DOHH2 (cell line): ENCODE data around the gene YBEY.

Source experiments
- CTCF ChIP-seq: fragments of 200-600 bp; sonication (generic); IDR thresholded peaks from one replicate; pipeline ENCODE4 v1.5.1; 2014; ENCODE audit warnings: antibody characterized with exemption, mild to moderate bottlenecking, low read depth, low read length; ENCODE audit not compliant: poor library complexity, severe bottlenecking
- EZH2phosphoT487 ChIP-seq: fragments of 200-600 bp; sonication (generic); IDR thresholded peaks from 2 replicates; pipeline ENCODE4 v1.6.1; 2017; ENCODE audit warnings: borderline replicate concordance, mild to moderate bottlenecking, antibody characterized with exemption, low read length, moderate library complexity, mixed read lengths

GRCh38 chr21:46287541-46287940 lies 1.4 kb downstream of the YBEY start:
- no peak for TF ChIP-seq CTCF
- TF ChIP-seq EZH2phosphoT487 = no peak
